K562 (cell line): ENCODE results near the gene HIPK2. TPM values are rescaled to one million over a fixed set of nuclear protein-coding genes. Genes with fewer than 3 reads are reported as not detected.

ENCODE experiments used
- ATF3 ChIP-seq, 2 experiments: fragments of 450-650 bp in 1 of 2; sonication (generic) in 1 of 2; formaldehyde crosslinking in 1 of 2; IDR thresholded peaks in 1 of 2; conservative IDR thresholded peaks in 1 of 2; 2 replicates each; pipeline versions ENCODE4 v1.6.1 to v1.8.1; 2016 to 2023; ENCODE audit warnings: mild to moderate bottlenecking in 2 of 2, moderate library complexity in 2 of 2, inconsistent platforms in 1 of 2, missing genetic modification reagents in 1 of 2
- BHLHE40 ChIP-seq: IDR thresholded peaks from 2 replicates; pipeline ENCODE4 v1.6.1; 2011; ENCODE audit warnings: low read length, improper control_type of control experiment
- DPF2 ChIP-seq: fragments of 450-650 bp; IDR thresholded peaks from 2 replicates; pipeline ENCODE4 v1.6.1; 2016
- HMG20B ChIP-seq: fragments of 250-450 bp; sonication (Bioruptor Pico); IDR thresholded peaks from 2 replicates; pipeline ENCODE4 v1.5.0; 2021; ENCODE audit warnings: mild to moderate bottlenecking
- NR0B1 ChIP-seq: fragments of 450-650 bp; IDR thresholded peaks from one replicate; pipeline ENCODE4 v1.6.1; 2018; ENCODE audit warnings: mild to moderate bottlenecking, moderate library complexity; ENCODE audit not compliant: partially characterized antibody
- polyA plus RNA-seq, 8 experiments: library from polyadenylated mRNA; depleted of rRNA in 4 of 8; stranded (reverse) in 5 of 8; unstranded in 3 of 8; fragments of >200 nt; fragmentation: Nextera tagmentation in 2 of 8; fragmentation: Illumina TruSeq in 1 of 8; extraction: Ambion mirVana in 2 of 8; extraction: Trizol in 1 of 8; gene quantifications; 2 replicates each; pipeline versions ENCODE4 v1.2.1 to v1.2.3, GENCODE V29; 2011 to 2014; ENCODE audit warnings: inconsistent platforms in 1 of 8, missing spikeins in 1 of 8
- total RNA-seq, 7 experiments: library from RNA; depleted of rRNA in 6 of 7; stranded (reverse); fragments of >200 nt in 6 of 7; fragmentation: Illumina TruSeq in 2 of 7; extraction: Trizol in 2 of 7; gene quantifications; 2 replicates each; pipeline versions ENCODE4 v1.2.1 to v1.2.3, GENCODE V29; 2011 to 2021; ENCODE audit warnings: low replicate concordance in 1 of 7
- TF ChIP-seq, protein P1 (sequence below): fragments of 450-650 bp; formaldehyde crosslinking; IDR thresholded peaks from 2 replicates; pipeline ENCODE4 v1.4.0; 2022; ENCODE audit warnings: missing genetic modification characterization

Gene HIPK2
- total and polyA plus RNA-seq, 9 of the 15 experiments (the other 6 are each of a cell fraction or from before 2014, with no cell fraction given) = 0.69 to 19.8 (median 5.1) TPM

- TF ChIP-seq HMG20B (CRISPR knock-in tag) (no peak), BHLHE40 (peak; percentile 23; the same call in 1 of the 2 replicates), NR0B1 (no peak), DPF2 (peak; percentile 28; the same call in 1 of the 2 replicates), ATF3 (IDR thresholded peaks at IDR 0.05) (peak; percentile 91), ATF3 (CRISPR knock-in tag; conservative IDR thresholded peaks at IDR 0.05) (peak; percentile 66; the same call in 1 of the 2 replicates)
- TF ChIP-seq, protein P1, sequence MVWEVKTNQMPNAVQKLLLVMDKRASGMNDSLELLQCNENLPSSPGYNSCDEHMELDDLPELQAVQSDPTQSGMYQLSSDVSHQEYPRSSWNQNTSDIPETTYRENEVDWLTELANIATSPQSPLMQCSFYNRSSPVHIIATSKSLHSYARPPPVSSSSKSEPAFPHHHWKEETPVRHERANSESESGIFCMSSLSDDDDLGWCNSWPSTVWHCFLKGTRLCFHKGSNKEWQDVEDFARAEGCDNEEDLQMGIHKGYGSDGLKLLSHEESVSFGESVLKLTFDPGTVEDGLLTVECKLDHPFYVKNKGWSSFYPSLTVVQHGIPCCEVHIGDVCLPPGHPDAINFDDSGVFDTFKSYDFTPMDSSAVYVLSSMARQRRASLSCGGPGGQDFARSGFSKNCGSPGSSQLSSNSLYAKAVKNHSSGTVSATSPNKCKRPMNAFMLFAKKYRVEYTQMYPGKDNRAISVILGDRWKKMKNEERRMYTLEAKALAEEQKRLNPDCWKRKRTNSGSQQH (CRISPR knock-in tag) = no peak
- TF ChIP-seq, all 486 proteins: peak for 12
These were observed 48.0 kb upstream of the HIPK2 start (continued) for GRCh38 chr7:139825666-139826290.
